Hepatocyte (in vitro differentiated cells): Measurements from ENCODE around the gene SLC9A1. TPM values are rescaled to one million over a fixed set of nuclear protein-coding genes. Genes with fewer than 3 reads are reported as not detected.

Experiments
- DNase-seq: peaks from one replicate; pipeline ENCODE4 v3.0.0-alpha.2; 2016; ENCODE audit warnings: low spot score
- H2AFZ ChIP-seq: fragments of 200-600 bp; sonication (generic); 2 replicates; pipeline ENCODE4 v1.6.0; 2016; ENCODE audit warnings: antibody characterized with exemption, mild to moderate bottlenecking
- H3K27ac ChIP-seq: fragments of 200-600 bp; sonication (generic); 2 replicates; pipeline ENCODE4 v1.5.1; 2016; ENCODE audit warnings: mild to moderate bottlenecking
- H3K27me3 ChIP-seq: fragments of 200-600 bp; sonication (generic); 2 replicates; pipeline ENCODE4 v1.6.1; 2016
- H3K36me3 ChIP-seq: fragments of 200-600 bp; sonication (generic); replicated peaks from 2 replicates; pipeline ENCODE4 v1.5.1; 2016; ENCODE audit warnings: low read depth; ENCODE audit not compliant: insufficient read depth
- H3K4me1 ChIP-seq: fragments of 200-600 bp; sonication (generic); 2 replicates; pipeline ENCODE4 v1.5.1; 2016; ENCODE audit warnings: mild to moderate bottlenecking, moderate library complexity; ENCODE audit not compliant: insufficient read depth
- H3K4me2 ChIP-seq: fragments of 200-600 bp; sonication (generic); 2 replicates; pipeline ENCODE4 v1.6.0; 2016
- H3K4me3 ChIP-seq: fragments of 200-600 bp; sonication (generic); 2 replicates; pipeline ENCODE4 v1.5.1; 2016; ENCODE audit warnings: mild to moderate bottlenecking
- H3K79me2 ChIP-seq: fragments of 200-600 bp; sonication (generic); 2 replicates; pipeline ENCODE4 v1.6.0; 2017; ENCODE audit warnings: mild to moderate bottlenecking
- H3K9me2 ChIP-seq: fragments of 200-600 bp; sonication (generic); replicated peaks from 2 replicates; pipeline ENCODE4 v1.6.0; 2017; ENCODE audit warnings: mild to moderate bottlenecking; ENCODE audit not compliant: insufficient read depth
- H3K9me3 ChIP-seq: fragments of 200-600 bp; sonication (generic); 2 replicates; pipeline ENCODE4 v1.5.1; 2016; ENCODE audit warnings: low read depth, mild to moderate bottlenecking
- H4K20me1 ChIP-seq: fragments of 200-600 bp; sonication (generic); 2 replicates; pipeline ENCODE4 v1.6.0; 2016; ENCODE audit warnings: mild to moderate bottlenecking; ENCODE audit not compliant: insufficient read depth, poor library complexity, severe bottlenecking
- CTCF ChIP-seq: fragments of 200-600 bp; sonication (generic); IDR thresholded peaks from 2 replicates; pipeline ENCODE4 v1.5.1; 2016; ENCODE audit warnings: antibody characterized with exemption, mild to moderate bottlenecking; ENCODE audit not compliant: poor library complexity
- EZH2 ChIP-seq: fragments of 200-600 bp; sonication (generic); IDR thresholded peaks from 2 replicates; pipeline ENCODE4 v1.6.1; 2016; ENCODE audit warnings: antibody characterized with exemption, mild to moderate bottlenecking, borderline replicate concordance
- EZH2phosphoT487 ChIP-seq: fragments of 200-600 bp; sonication (generic); IDR thresholded peaks from one replicate; pipeline ENCODE4 v1.6.1; 2018; ENCODE audit warnings: antibody characterized with exemption, mild to moderate bottlenecking, low read depth, moderate library complexity; ENCODE audit not compliant: unreplicated experiment, severe bottlenecking
- WGBS: methylation state at CpG from one replicate; pipeline ENCODE4 v1.1.6; 2016; ENCODE audit warnings: low lambda C conversion rate; ENCODE audit errors: missing lambda C conversion rate; 5-methylcytosine and 5-hydroxymethylcytosine counted together
- polyA plus RNA-seq: library from polyadenylated mRNA; unstranded; fragments of >200 nt; fragmentation: Nextera tagmentation; extraction: Ambion mirVana; gene quantifications from 2 replicates; pipeline ENCODE4 v1.2.1, GENCODE V29; 2016
- total RNA-seq: library from RNA; depleted of rRNA; stranded (reverse); fragments of >200 nt; gene quantifications from 2 replicates; pipeline ENCODE4 v1.2.3, GENCODE V29; 2014

SLC9A1 gene
- total and polyA plus RNA-seq, 2 experiments from 2014 or later = 13.3 to 31.3 TPM

- 86% methylated on average over 3 of the region's 3 CpGs for WGBS
- DNase-seq = no peak
- H3K9me2 ChIP-seq = no peaks in the 10 kb centered on the region
- H3K4me2 ChIP-seq = no peak overlapping the region
- TF ChIP-seq EZH2phosphoT487 (no peak), EZH2 (no peak), CTCF (no peak)
- H3K4me1 ChIP-seq = peaks cover 45% of the 10 kb centered on the region
- no peak overlapping the region for H3K27ac ChIP-seq
- no peak overlapping the region for H3K4me3 ChIP-seq
- no peaks in the 10 kb centered on the region for H3K9me3 ChIP-seq
- peaks cover 89% of the 10 kb centered on the region for H3K79me2 ChIP-seq
- H2AFZ ChIP-seq = no peak overlapping the region
- H3K36me3 ChIP-seq = no peaks in the 10 kb centered on the region
- H4K20me1 ChIP-seq = peaks cover 7% of the 10 kb centered on the region
- H3K27me3 ChIP-seq = no peaks in the 10 kb centered on the region
Measured at GRCh38 chr1:27150641-27151040, 4.3 kb downstream of the SLC9A1 start.

DNA sequence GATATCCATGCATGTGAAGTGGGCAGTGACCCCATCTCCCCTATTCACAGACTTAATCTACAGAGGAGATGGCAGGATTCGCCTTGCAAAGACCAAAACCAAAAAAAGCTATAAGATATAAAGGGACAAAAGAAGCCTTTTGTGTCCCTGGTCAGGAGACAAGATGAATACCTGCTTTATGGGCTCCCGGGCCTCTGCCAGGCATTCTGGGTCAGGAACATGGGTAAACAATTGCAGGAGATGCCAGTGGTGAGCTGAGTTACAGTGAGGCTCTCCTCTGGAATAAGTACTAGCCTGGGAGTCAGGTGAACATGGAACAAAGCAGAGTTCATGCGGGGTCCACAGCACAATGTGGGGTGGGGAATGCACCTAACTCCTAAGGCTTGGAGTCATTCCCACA, 4.7 kb downstream of the SLC9A1 start:
- Histone ChIP-seq H3K4me2 (no peak overlapping the region), H3K27me3 (no peaks in the 10 kb centered on the region), H2AFZ (no peak overlapping the region), H3K27ac (no peak overlapping the region), H3K9me2 (no peaks in the 10 kb centered on the region), H3K79me2 (peaks cover 91% of the 10 kb centered on the region), H3K4me1 (peaks cover 50% of the 10 kb centered on the region), H3K9me3 (no peaks in the 10 kb centered on the region), H3K36me3 (no peaks in the 10 kb centered on the region), H4K20me1 (peaks cover 7% of the 10 kb centered on the region), H3K4me3 (no peak overlapping the region)
- DNase-seq = no peak
- WGBS = 96% methylated on average over 3 of the region's 3 CpGs
- TF ChIP-seq CTCF (no peak), EZH2phosphoT487 (no peak), EZH2 (no peak)

- Histone ChIP-seq H3K9me2 (no peaks in the 10 kb centered on the region), H3K27ac (no peak overlapping the region), H4K20me1 (peaks cover 7% of the 10 kb centered on the region), H3K4me1 (peaks cover 54% of the 10 kb centered on the region), H3K4me2 (no peak overlapping the region), H3K9me3 (no peaks in the 10 kb centered on the region), H3K79me2 (peaks cover 95% of the 10 kb centered on the region), H2AFZ (no peak overlapping the region), H3K4me3 (no peak overlapping the region), H3K27me3 (no peaks in the 10 kb centered on the region), H3K36me3 (no peaks in the 10 kb centered on the region)
- 92% methylated on average over 4 of the region's 4 CpGs for WGBS
- no peak for DNase-seq
- TF ChIP-seq CTCF (no peak), EZH2 (no peak), EZH2phosphoT487 (no peak)
Measured at GRCh38 chr1:27149762-27150113, 5.2 kb downstream of the SLC9A1 start.

GRCh38 chr1:27149084-27149761, 5.7 kb downstream of the SLC9A1 start:
- no peak overlapping the region for H3K4me3 ChIP-seq
- DNase-seq = no peak
- H3K4me1 ChIP-seq = peaks cover 56% of the 10 kb centered on the region
- H3K9me3 ChIP-seq = no peaks in the 10 kb centered on the region
- no peak overlapping the region for H3K4me2 ChIP-seq
- peaks cover 7% of the 10 kb centered on the region for H4K20me1 ChIP-seq
- no peaks in the 10 kb centered on the region for H3K27me3 ChIP-seq
- no peaks in the 10 kb centered on the region for H3K36me3 ChIP-seq
- H3K27ac ChIP-seq = no peak overlapping the region
- H2AFZ ChIP-seq = no peak overlapping the region
- H3K79me2 ChIP-seq = peaks cover 93% of the 10 kb centered on the region
- WGBS = 69% methylated on average over 8 of the region's 8 CpGs
- no peaks in the 10 kb centered on the region for H3K9me2 ChIP-seq
- no peak for TF ChIP-seq EZH2
- no peak for TF ChIP-seq CTCF
- no peak for TF ChIP-seq EZH2phosphoT487
